DND-41 (cell line): ENCODE data around the gene BTN1A1.

ENCODE experiments used
- EZH2 ChIP-seq: IDR thresholded peaks from 3 replicates; pipeline ENCODE4 v1.6.1; 2012; ENCODE audit warnings: borderline replicate concordance, low read depth, mild to moderate bottlenecking, moderate library complexity, low read length, inconsistent platforms; ENCODE audit not compliant: severe bottlenecking
- TF ChIP-seq, protein P1 (sequence below): IDR thresholded peaks from 2 replicates; pipeline ENCODE4 v1.5.1; 2012; ENCODE audit warnings: borderline replicate concordance, low read length, moderate library complexity, mild to moderate bottlenecking; ENCODE audit not compliant: poor library complexity, severe bottlenecking; ENCODE audit errors: extremely low read depth

DNA sequence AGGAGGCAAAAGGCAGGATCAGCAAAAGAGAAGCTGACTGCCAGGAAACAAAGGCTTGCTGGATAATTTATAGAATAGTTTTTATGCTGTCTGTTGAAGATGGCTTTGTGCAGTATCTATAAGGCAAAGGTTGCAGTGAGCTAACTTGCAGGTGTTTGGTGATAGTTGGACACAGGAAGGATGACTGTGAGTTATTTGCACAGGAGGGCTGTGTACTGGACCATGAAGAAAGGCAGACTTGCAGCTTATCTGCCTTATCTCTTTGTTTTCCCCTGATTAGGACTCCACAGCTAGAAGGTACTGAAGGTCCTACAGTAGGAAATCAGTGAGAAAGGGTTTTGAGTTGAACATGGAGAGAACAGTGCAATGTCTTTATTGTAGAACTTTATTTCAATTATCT lies 2.1 kb downstream of the BTN1A1 start:
- TF ChIP-seq, protein P1, sequence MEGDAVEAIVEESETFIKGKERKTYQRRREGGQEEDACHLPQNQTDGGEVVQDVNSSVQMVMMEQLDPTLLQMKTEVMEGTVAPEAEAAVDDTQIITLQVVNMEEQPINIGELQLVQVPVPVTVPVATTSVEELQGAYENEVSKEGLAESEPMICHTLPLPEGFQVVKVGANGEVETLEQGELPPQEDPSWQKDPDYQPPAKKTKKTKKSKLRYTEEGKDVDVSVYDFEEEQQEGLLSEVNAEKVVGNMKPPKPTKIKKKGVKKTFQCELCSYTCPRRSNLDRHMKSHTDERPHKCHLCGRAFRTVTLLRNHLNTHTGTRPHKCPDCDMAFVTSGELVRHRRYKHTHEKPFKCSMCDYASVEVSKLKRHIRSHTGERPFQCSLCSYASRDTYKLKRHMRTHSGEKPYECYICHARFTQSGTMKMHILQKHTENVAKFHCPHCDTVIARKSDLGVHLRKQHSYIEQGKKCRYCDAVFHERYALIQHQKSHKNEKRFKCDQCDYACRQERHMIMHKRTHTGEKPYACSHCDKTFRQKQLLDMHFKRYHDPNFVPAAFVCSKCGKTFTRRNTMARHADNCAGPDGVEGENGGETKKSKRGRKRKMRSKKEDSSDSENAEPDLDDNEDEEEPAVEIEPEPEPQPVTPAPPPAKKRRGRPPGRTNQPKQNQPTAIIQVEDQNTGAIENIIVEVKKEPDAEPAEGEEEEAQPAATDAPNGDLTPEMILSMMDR = no peak
- TF ChIP-seq EZH2 = no peak
